Glomerular visceral epithelial cell (primary cell): Measurements from ENCODE around the gene CEACAM21.
A peak's percentile ranks its signal among the peaks of the same experiment; 100 is the strongest.
"Not testable (repeated sequence)": the region's sequence is repeated elsewhere in the genome, so short reads cannot be mapped to it uniquely, and the experiment has no call there.

Experiments used
- DNase-seq: peaks from one replicate; pipeline ENCODE4 v3.0.0-alpha.2; 2016; ENCODE audit errors: extremely low spot score

Gene CEACAM21

DNA sequence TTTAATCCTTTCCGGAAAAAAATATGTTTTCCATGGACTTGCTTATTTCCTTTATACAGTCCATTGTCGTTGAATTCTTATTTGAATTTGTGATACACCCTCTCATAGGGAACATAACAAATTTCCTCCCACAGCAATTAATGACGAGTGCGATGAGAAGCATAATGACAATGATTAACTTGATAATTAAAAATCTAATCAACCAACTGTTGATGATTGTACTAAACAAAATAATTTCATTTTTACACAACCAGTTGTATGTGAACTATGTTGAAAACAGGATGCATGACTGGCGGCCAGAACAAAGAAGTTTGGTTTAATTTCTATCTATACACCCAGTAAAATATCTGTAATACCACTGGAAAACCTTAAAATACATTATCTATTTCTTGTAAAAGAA is 26.1 kb upstream of the CEACAM21 start:
- no peak for DNase-seq

GRCh38 chr19:41551212-41551610 is 24.8 kb upstream of the CEACAM21 start:
- DNase-seq: no peak

- DNase-seq: no peak
Observed at GRCh38 chr19:41551711-41552110, 24.3 kb upstream of the CEACAM21 start.

GRCh38 chr19:41552558-41552957 is 23.4 kb upstream of the CEACAM21 start:
- DNase-seq: no peak

DNA sequence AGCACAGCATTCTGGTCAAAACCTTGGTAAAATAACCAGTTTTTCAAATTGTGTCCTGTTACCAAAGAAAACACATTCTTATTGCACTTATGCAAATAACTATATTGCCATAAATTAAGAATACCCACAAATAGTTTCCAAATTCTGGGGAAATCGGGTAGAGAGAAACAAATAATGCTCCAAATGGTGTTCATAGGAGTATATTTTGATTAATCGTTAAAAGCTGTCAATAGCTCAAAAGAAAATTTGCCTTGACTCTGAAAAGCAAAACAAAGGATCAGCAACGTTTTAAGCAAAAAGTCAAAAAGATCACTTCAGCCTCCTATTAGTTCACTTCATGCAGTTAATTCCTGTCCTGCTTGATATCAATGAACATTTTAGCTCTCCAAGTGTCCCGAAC is 22.2 kb upstream of the CEACAM21 start:
- DNase-seq: no peak

- DNase-seq: no peak
Observed at GRCh38 chr19:41554907-41555306, 21.1 kb upstream of the CEACAM21 start.

- no peak for DNase-seq
Observed at GRCh38 chr19:41555748-41556147, 20.2 kb upstream of the CEACAM21 start.

GRCh38 chr19:41563854-41564514 is 12.0 kb upstream of the CEACAM21 start:
- DNase-seq: no peak

GRCh38 chr19:41564515-41565378 is 11.2 kb upstream of the CEACAM21 start:
- no peak for DNase-seq

GRCh38 chr19:41565379-41565720 is 10.6 kb upstream of the CEACAM21 start:
- no peak for DNase-seq

GRCh38 chr19:41566001-41566400 is 10.0 kb upstream of the CEACAM21 start:
- DNase-seq: no peak

GRCh38 chr19:41569481-41570150 is 6.3 kb upstream of the CEACAM21 start:
- DNase-seq: no peak

DNA sequence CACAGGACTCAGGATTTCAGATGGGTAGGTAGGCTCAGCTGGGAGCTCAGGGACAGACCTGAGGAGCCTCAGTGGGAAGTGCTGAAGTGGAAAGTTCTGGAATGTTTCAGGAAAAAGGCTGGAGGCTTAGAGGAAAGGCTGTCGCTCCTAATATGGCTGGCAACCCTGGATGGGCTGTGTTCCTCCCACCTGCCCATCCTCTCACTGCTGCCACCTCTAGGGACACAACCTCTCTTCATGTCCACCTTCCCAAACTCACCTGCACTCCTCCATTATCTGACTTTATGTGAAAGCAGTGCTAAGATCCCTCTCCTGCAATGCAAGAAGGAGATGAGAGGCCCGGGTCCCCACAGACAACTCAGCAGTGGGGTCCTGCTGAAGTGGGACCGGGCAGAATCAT is 5.8 kb upstream of the CEACAM21 start:
- no peak for DNase-seq

DNA sequence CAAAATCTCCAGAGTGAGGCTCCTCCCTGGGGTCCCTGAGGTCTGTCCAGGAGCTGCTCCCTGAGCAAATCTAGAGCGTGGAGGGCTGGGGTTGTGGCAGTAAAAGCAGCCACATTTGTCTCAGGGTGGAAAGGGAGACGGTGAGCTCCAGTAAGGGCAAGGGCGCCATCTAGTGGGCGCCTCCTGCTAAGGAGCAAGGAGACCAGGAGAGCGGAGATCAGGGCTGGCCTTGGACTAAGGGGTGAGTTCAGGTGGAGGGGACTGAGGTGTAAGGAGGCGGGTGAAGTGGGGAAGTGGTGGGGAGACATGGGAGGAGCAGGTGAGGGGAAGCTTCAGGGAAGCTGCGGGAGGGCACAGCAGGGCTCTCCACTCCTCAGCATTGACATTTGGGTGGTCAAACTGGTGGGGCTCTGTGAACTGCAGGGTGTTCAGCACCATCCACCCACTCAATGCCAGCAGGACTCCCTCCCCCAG is 5.3 kb upstream of the CEACAM21 start:
- DNase-seq: peak; percentile 76

DNA sequence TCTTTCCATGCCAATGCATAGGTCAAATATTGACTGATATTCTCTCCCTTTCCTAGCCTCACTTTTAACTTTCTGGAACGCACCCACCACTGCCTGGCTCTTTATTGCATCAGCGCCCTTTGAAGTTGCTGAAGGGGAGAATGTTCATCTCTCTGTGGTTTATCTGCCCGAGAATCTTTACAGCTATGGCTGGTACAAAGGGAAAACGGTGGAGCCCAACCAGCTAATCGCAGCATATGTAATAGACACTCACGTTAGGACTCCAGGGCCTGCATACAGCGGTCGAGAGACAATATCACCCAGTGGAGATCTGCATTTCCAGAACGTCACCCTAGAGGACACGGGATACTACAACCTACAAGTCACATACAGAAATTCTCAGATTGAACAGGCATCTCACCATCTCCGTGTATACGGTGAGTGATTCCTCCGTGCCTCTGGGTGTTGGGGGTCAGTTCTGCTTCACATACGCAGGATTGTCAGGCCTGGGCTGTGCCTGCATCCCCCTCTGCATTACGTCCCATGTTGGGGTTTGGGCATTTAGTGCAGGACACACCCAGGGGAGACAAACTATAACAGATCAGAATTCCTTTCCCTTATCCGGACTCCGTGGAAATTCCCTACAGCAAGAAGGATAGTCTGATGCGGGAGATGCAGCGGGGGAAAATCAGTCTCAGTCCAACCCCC is 1.3 kb downstream of the CEACAM21 start:
- no peak for DNase-seq

- DNase-seq: no peak
Observed at GRCh38 chr19:41577833-41578232, 1.9 kb downstream of the CEACAM21 start.

- DNase-seq: no peak
Observed at GRCh38 chr19:41578886-41579285, 2.9 kb downstream of the CEACAM21 start.

DNA sequence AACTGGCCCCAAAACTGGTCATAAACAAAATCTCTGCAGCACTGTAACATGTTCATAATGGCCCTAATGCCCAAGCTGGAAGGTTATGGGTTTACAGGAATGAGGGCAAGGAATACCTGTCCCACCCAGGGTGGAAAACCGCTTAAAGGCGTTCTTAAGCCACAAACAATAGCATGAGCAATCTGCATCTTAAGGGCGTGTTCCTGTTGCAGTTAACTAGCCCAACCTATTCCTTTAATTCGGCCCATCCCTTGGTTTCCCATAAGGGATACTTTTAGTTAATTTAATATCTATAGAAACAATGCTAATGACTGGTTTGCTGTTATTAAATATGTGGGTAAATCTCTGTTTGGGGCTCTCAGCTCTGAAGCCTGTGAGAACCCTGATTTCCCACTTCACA is 5.1 kb downstream of the CEACAM21 start:
- not testable (repeated sequence) for DNase-seq

GRCh38 chr19:41582577-41583182 is 6.7 kb downstream of the CEACAM21 start:
- not testable (repeated sequence) for DNase-seq

DNA sequence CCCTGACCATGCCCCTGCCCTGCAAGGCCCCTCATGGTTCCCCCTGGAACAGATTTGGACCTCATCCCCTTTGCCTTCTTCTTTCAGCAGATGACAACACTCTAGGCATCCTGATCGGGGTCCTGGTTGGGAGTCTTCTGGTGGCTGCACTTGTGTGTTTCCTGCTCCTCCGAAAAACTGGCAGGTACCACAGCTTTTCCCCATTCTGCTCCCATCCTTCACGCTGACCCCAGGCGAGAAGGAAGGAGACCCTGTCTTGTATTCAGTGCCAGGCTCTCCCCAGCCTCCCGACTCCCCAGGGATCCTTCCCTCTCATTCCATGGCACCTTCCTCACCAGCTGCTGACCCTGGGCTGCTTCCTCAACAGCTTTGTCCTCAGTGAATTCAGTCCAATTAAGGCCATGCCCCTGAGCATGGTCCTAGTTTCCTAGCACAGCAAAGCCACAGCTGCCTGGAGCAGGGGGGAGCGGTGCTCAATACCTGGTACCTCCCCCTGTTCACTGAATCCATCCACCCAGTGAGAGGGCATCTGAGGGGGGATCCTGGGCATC is 8.4 kb downstream of the CEACAM21 start:
- DNase-seq: no peak

- no peak for DNase-seq
Observed at GRCh38 chr19:41584931-41585330, 9.0 kb downstream of the CEACAM21 start.
